WTC11 (cell line): ENCODE measurements around the gene GSK3B. TPM values are rescaled to one million over a fixed set of nuclear protein-coding genes. Genes with fewer than 3 reads are reported as not detected.
"Not testable (repeated sequence)": the region's sequence is repeated elsewhere in the genome, so short reads cannot be mapped to it uniquely, and the experiment has no call there.

Experiments used
- ATAC-seq: fragments of 200-7000 bp; cut with Tn5 transposase; 2 replicates; pipeline ENCODE4 v1.10.0; 2021; ENCODE audit warnings: mild to moderate bottlenecking, moderate library complexity
- CTCF ChIA-PET: fragments of 300-600 bp; sonication (Branson Sonifier 250); formaldehyde crosslinking; loops from one replicate; lab custom pipeline; 2021; ENCODE audit warnings: antibody characterized with exemption; lab: Charles Lee
- POLR2A ChIA-PET: fragments of 350-600 bp; sonication (Branson Sonifier 250); formaldehyde crosslinking; loops from one replicate; lab custom pipeline; 2021; ENCODE audit warnings: antibody characterized with exemption; lab: Charles Lee
- DNase-seq: peaks from one replicate; pipeline ENCODE4 v3.0.0; 2021; ENCODE audit warnings: low spot score
- H3K27ac Mint-ChIP-seq: 2 replicates; pipeline ENCODE4 v1.8.0; 2021; ENCODE audit warnings: mixed read lengths
- H3K27me3 Mint-ChIP-seq: 2 replicates; pipeline ENCODE4 v1.8.0; 2021; ENCODE audit warnings: low read depth, mild to moderate bottlenecking, moderate library complexity, mixed read lengths
- H3K36me3 Mint-ChIP-seq: 2 replicates; pipeline ENCODE4 v1.8.0; 2021; ENCODE audit warnings: mixed read lengths
- H3K4me1 Mint-ChIP-seq: 2 replicates; pipeline ENCODE4 v1.8.0; 2022; ENCODE audit warnings: mixed read lengths
- H3K4me3 Mint-ChIP-seq: 2 replicates; pipeline ENCODE4 v1.8.0; 2021; ENCODE audit warnings: mild to moderate bottlenecking, moderate library complexity, mixed read lengths
- H3K9me3 Mint-ChIP-seq: 2 replicates; pipeline ENCODE4 v1.8.0; 2021; ENCODE audit warnings: mixed read lengths
- ELF4 ChIP-seq: sonication (generic); formaldehyde crosslinking; IDR thresholded peaks from 2 replicates; pipeline ENCODE4 v1.8.1; 2022; ENCODE audit warnings: low read depth, mild to moderate bottlenecking, moderate library complexity, missing genetic modification reagents
- EMX1 ChIP-seq: fragments of 250-450 bp; sonication (Bioruptor Pico); IDR thresholded peaks from 2 replicates; pipeline ENCODE4 v1.8.0; 2021; ENCODE audit warnings: mild to moderate bottlenecking
- GRHL2 ChIP-seq: fragments of 250-450 bp; sonication (Bioruptor Pico); IDR thresholded peaks from 2 replicates; pipeline ENCODE4 v1.8.0; 2022; ENCODE audit warnings: mild to moderate bottlenecking, moderate library complexity; ENCODE audit not compliant: insufficient replicate concordance, severe bottlenecking
- NFE2L1 ChIP-seq: sonication (generic); formaldehyde crosslinking; IDR thresholded peaks from 2 replicates; pipeline ENCODE4 v1.8.1; 2023; ENCODE audit warnings: missing genetic modification reagents
- OVOL2 ChIP-seq: fragments of 250-450 bp; sonication (Bioruptor Pico); IDR thresholded peaks from 2 replicates; pipeline ENCODE4 v1.9.0; 2021; ENCODE audit warnings: mild to moderate bottlenecking, borderline replicate concordance
- SMAD3 ChIP-seq: sonication (generic); formaldehyde crosslinking; IDR thresholded peaks from 2 replicates; pipeline ENCODE4 v1.8.0; 2022; ENCODE audit warnings: missing genetic modification reagents, mild to moderate bottlenecking, borderline replicate concordance
- SP1 ChIP-seq: sonication (generic); formaldehyde crosslinking; conservative IDR thresholded peaks from 2 replicates; pipeline ENCODE4 v1.8.1; 2022; ENCODE audit warnings: missing genetic modification reagents
- TCF7 ChIP-seq: sonication (generic); formaldehyde crosslinking; IDR thresholded peaks from 2 replicates; pipeline ENCODE4 v1.8.0; 2022; ENCODE audit warnings: mild to moderate bottlenecking, low read depth, missing genetic modification reagents, moderate library complexity
- TP53 ChIP-seq: sonication (generic); formaldehyde crosslinking; IDR thresholded peaks from 2 replicates; pipeline ENCODE4 v1.8.1; 2023; ENCODE audit warnings: mild to moderate bottlenecking, missing genetic modification reagents
- ZNF232 ChIP-seq: sonication (generic); formaldehyde crosslinking; IDR thresholded peaks from 2 replicates; pipeline ENCODE4 v1.8.0; 2022; ENCODE audit warnings: mild to moderate bottlenecking, missing genetic modification reagents
- ZNF317 ChIP-seq: sonication (generic); formaldehyde crosslinking; IDR thresholded peaks from 2 replicates; pipeline ENCODE4 v1.8.1; 2023; ENCODE audit warnings: low read depth, mild to moderate bottlenecking, moderate library complexity, missing genetic modification reagents, borderline replicate concordance
- total RNA-seq: library from RNA; stranded (reverse); gene quantifications from 3 replicates; pipeline ENCODE4 v1.2.3, GENCODE V29; 2021
- TF ChIP-seq, protein P1 (sequence below): sonication (generic); formaldehyde crosslinking; IDR thresholded peaks from 2 replicates; pipeline ENCODE4 v1.8.1; 2023; ENCODE audit warnings: mild to moderate bottlenecking, moderate library complexity, missing genetic modification reagents
- TF ChIP-seq, protein P2 (sequence below): sonication (generic); formaldehyde crosslinking; IDR thresholded peaks from 2 replicates; pipeline ENCODE4 v1.8.1; 2022; ENCODE audit warnings: missing genetic modification reagents, borderline replicate concordance
- TF ChIP-seq, protein P3 (sequence below): fragments of 250-450 bp; sonication (Bioruptor Pico); IDR thresholded peaks from 2 replicates; pipeline ENCODE4 v2.1.2; 2022; ENCODE audit warnings: mild to moderate bottlenecking, moderate library complexity
- TF ChIP-seq, protein P4 (sequence below): sonication (generic); formaldehyde crosslinking; IDR thresholded peaks from 2 replicates; pipeline ENCODE4 v1.8.1; 2022; ENCODE audit warnings: mild to moderate bottlenecking, missing genetic modification reagents, moderate library complexity, borderline replicate concordance
- TF ChIP-seq, protein P5 (sequence below): fragments of 250-450 bp; sonication (Bioruptor Pico); IDR thresholded peaks from 2 replicates; pipeline ENCODE4 v1.9.0; 2021; ENCODE audit warnings: mild to moderate bottlenecking
- TF ChIP-seq, protein P6 (sequence below): fragments of 250-450 bp; sonication (Bioruptor Pico); IDR thresholded peaks from 2 replicates; pipeline ENCODE4 v1.9.0; 2021; ENCODE audit warnings: mild to moderate bottlenecking, borderline replicate concordance
- TF ChIP-seq, protein P7 (sequence below): sonication (generic); formaldehyde crosslinking; IDR thresholded peaks from 2 replicates; pipeline ENCODE4 v1.8.0; 2022; ENCODE audit warnings: mild to moderate bottlenecking, missing genetic modification reagents

Gene GSK3B
- total RNA-seq, 1 experiment from 2014 or later: 48.9 TPM

DNA sequence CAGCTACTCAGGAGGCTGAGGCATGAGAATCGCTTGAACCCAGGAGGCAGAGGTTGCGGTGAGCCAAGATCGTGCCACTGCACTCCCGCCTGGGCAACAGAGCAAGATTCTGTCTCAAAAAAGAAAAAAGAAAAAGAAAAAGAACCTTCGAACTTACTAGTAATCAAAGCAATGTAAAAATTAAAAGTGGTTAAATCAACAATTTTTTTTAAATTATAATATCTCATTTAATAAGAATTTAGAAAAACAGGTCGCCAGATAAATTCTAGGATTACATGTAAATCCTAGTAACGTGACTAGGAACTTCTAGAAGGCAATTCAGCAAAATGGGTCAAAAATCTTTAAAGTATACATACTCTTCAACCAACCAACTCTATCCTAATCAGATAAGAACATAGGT is 37.2 kb downstream of the GSK3B start:
- H3K27ac Mint-ChIP-seq: no peak overlapping the region
- ChIA-PET CTCF (no interaction called here), POLR2A (no interaction called here)

DNA sequence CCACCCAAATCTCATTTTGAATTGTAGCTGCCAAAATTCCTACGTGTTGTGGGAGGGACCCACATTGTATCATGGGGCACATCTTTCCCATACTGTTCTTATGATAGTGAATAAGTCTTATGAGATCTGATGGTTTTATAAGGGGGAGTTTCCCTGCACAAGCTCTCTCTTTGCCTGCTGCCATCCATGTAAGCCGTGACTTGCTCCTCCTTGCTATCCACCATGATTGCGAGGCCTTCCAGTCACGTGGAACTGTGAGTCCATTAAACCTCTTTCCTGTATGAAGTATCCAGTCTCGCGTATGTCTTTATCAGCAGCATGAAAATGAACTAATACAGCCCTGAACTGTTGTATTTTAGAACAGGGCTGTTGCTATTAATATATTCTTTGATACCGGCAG is 40.6 kb downstream of the GSK3B start:
- H3K27ac Mint-ChIP-seq, POLR2A ChIA-PET, ATAC-seq, H3K4me3 Mint-ChIP-seq, H3K27me3 Mint-ChIP-seq, DNase-seq: not testable (repeated sequence)
- Mint-ChIP-seq H3K4me1 (peaks cover 23% of the 10 kb centered on the region), H3K36me3 (peaks cover 15% of the 10 kb centered on the region), H3K9me3 (peaks cover 15% of the 10 kb centered on the region)
- CTCF ChIA-PET: interaction anchor here (0.6 to 1.8 kb wide), 2 partner anchors 13 to 14 kb away, joined by 3 to 5 read pairs; no protein-coding TSS in a partner anchor

More for the DNA sequence above, 37.2 kb downstream of the GSK3B start:
- Mint-ChIP-seq H3K4me3 (no peak overlapping the region), H3K4me1 (peaks cover 26% of the 10 kb centered on the region), H3K9me3 (peaks cover 15% of the 10 kb centered on the region), H3K27me3 (no peaks in the 10 kb centered on the region), H3K36me3 (peaks cover 15% of the 10 kb centered on the region)
- ATAC-seq (no peak), DNase-seq (no peak)
- TF ChIP-seq, protein P1, sequence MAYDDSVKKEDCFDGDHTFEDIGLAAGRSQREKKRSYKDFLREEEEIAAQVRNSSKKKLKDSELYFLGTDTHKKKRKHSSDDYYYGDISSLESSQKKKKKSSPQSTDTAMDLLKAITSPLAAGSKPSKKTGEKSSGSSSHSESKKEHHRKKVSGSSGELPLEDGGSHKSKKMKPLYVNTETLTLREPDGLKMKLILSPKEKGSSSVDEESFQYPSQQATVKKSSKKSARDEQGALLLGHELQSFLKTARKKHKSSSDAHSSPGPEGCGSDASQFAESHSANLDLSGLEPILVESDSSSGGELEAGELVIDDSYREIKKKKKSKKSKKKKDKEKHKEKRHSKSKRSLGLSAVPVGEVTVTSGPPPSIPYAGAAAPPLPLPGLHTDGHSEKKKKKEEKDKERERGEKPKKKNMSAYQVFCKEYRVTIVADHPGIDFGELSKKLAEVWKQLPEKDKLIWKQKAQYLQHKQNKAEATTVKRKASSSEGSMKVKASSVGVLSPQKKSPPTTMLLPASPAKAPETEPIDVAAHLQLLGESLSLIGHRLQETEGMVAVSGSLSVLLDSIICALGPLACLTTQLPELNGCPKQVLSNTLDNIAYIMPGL (CRISPR knock-in tag): no peak
- no peak for TF ChIP-seq OVOL2
- TF ChIP-seq GRHL2 (CRISPR knock-in tag): no peak
- TF ChIP-seq, protein P2, sequence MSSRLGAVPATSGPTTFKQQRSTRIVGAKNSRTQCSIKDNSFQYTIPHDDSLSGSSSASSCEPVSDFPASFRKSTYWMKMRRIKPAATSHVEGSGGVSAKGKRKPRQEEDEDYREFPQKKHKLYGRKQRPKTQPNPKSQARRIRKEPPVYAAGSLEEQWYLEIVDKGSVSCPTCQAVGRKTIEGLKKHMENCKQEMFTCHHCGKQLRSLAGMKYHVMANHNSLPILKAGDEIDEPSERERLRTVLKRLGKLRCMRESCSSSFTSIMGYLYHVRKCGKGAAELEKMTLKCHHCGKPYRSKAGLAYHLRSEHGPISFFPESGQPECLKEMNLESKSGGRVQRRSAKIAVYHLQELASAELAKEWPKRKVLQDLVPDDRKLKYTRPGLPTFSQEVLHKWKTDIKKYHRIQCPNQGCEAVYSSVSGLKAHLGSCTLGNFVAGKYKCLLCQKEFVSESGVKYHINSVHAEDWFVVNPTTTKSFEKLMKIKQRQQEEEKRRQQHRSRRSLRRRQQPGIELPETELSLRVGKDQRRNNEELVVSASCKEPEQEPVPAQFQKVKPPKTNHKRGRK (CRISPR knock-in tag): no peak
- TF ChIP-seq, protein P3, sequence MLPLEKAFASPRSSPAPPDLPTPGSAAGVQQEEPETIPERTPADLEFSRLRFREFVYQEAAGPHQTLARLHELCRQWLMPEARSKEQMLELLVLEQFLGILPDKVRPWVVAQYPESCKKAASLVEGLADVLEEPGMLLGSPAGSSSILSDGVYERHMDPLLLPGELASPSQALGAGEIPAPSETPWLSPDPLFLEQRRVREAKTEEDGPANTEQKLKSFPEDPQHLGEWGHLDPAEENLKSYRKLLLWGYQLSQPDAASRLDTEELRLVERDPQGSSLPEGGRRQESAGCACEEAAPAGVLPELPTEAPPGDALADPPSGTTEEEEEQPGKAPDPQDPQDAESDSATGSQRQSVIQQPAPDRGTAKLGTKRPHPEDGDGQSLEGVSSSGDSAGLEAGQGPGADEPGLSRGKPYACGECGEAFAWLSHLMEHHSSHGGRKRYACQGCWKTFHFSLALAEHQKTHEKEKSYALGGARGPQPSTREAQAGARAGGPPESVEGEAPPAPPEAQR (CRISPR knock-in tag): no peak

DNA sequence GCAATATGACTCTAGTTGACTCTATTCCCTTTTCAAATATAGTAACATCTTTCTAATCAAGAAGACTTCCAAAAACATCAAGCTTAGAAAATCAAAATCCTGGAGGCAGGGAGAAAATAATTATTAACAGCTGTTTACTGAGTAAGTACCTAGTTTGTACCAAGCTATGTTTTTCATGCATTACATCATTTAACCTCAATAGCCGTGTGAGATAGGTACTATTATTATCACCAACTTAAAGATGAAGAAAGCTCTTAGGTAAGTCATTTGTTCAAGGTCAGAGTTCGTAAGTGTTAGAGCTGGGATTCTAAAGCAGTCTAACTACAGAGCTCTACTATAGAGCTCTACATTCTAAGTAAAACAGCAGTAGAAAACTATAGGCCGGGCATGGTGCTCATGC is 41.6 kb downstream of the GSK3B start:
- peaks cover 15% of the 10 kb centered on the region for H3K9me3 Mint-ChIP-seq
- POLR2A ChIA-PET: no interaction called here
- CTCF ChIA-PET: interaction anchor here (0.7 to 1.8 kb wide), 2 partner anchors 12 to 309 kb away, joined by 5 read pairs; no protein-coding TSS in a partner anchor
- peaks cover 15% of the 10 kb centered on the region for H3K36me3 Mint-ChIP-seq
- H3K27me3 Mint-ChIP-seq: no peaks in the 10 kb centered on the region
- no peak for DNase-seq
- TF ChIP-seq ZNF317 (no peak), ZNF232 (CRISPR knock-in tag) (no peak), ELF4 (CRISPR knock-in tag) (no peak), SP1 (CRISPR knock-in tag) (no peak), TP53 (no peak), NFE2L1 (CRISPR knock-in tag) (no peak), TCF7 (CRISPR knock-in tag) (no peak), SMAD3 (no peak), EMX1 (no peak)
- TF ChIP-seq, protein P4, sequence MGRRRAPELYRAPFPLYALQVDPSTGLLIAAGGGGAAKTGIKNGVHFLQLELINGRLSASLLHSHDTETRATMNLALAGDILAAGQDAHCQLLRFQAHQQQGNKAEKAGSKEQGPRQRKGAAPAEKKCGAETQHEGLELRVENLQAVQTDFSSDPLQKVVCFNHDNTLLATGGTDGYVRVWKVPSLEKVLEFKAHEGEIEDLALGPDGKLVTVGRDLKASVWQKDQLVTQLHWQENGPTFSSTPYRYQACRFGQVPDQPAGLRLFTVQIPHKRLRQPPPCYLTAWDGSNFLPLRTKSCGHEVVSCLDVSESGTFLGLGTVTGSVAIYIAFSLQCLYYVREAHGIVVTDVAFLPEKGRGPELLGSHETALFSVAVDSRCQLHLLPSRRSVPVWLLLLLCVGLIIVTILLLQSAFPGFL (CRISPR knock-in tag): no peak
- TF ChIP-seq, protein P5, sequence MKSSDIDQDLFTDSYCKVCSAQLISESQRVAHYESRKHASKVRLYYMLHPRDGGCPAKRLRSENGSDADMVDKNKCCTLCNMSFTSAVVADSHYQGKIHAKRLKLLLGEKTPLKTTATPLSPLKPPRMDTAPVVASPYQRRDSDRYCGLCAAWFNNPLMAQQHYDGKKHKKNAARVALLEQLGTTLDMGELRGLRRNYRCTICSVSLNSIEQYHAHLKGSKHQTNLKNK (CRISPR knock-in tag): no peak
- TF ChIP-seq, protein P6, sequence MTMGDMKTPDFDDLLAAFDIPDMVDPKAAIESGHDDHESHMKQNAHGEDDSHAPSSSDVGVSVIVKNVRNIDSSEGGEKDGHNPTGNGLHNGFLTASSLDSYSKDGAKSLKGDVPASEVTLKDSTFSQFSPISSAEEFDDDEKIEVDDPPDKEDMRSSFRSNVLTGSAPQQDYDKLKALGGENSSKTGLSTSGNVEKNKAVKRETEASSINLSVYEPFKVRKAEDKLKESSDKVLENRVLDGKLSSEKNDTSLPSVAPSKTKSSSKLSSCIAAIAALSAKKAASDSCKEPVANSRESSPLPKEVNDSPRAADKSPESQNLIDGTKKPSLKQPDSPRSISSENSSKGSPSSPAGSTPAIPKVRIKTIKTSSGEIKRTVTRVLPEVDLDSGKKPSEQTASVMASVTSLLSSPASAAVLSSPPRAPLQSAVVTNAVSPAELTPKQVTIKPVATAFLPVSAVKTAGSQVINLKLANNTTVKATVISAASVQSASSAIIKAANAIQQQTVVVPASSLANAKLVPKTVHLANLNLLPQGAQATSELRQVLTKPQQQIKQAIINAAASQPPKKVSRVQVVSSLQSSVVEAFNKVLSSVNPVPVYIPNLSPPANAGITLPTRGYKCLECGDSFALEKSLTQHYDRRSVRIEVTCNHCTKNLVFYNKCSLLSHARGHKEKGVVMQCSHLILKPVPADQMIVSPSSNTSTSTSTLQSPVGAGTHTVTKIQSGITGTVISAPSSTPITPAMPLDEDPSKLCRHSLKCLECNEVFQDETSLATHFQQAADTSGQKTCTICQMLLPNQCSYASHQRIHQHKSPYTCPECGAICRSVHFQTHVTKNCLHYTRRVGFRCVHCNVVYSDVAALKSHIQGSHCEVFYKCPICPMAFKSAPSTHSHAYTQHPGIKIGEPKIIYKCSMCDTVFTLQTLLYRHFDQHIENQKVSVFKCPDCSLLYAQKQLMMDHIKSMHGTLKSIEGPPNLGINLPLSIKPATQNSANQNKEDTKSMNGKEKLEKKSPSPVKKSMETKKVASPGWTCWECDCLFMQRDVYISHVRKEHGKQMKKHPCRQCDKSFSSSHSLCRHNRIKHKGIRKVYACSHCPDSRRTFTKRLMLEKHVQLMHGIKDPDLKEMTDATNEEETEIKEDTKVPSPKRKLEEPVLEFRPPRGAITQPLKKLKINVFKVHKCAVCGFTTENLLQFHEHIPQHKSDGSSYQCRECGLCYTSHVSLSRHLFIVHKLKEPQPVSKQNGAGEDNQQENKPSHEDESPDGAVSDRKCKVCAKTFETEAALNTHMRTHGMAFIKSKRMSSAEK (CRISPR knock-in tag): no peak
- TF ChIP-seq, protein P7, sequence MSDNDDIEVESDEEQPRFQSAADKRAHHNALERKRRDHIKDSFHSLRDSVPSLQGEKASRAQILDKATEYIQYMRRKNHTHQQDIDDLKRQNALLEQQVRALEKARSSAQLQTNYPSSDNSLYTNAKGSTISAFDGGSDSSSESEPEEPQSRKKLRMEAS (CRISPR knock-in tag): no peak
- TF ChIP-seq, protein P1 (CRISPR knock-in tag): no peak
- TF ChIP-seq, all 79 proteins: peak for 0
- no peak overlapping the region for H3K4me3 Mint-ChIP-seq
- no peak overlapping the region for H3K27ac Mint-ChIP-seq
- H3K4me1 Mint-ChIP-seq: peaks cover 23% of the 10 kb centered on the region
- no peak for ATAC-seq
